ENCODE data around the gene SARM1. TPM values are rescaled to one million over a fixed set of nuclear protein-coding genes. Genes with fewer than 3 reads are reported as not detected.

The SARM1 gene
- total and polyA plus RNA-seq, 2 of the 8 experiments (the other 6 are each of a cell fraction or from before 2014, with no cell fraction given): 5.8 to 9.2 TPM

- DNase-seq (ENCODE audit: low read depth in 1 of 2, low spot score in 2 of 2) (no peak), FAIRE-seq (no peak)
- no peak overlapping the region for H2BK120ac ChIP-seq (replicated peaks; ENCODE audit: low read depth, low read length)
- H2BK20ac ChIP-seq (ENCODE audit: low read length): no peak overlapping the region
- TF ChIP-seq POLR2AphosphoS5 (IDR thresholded peaks at IDR 0.05; ENCODE audit: low read depth, low read length) (0 out of 2 replicates have a peak, but pooled peaks have one; percentile 0), GABPA (IDR thresholded peaks at IDR 0.05; ENCODE audit: borderline replicate concordance, insufficient read depth, low read length) (no peak), SIN3A (conservative IDR thresholded peaks at IDR 0.05 in 1 of 2, IDR thresholded peaks at IDR 0.05 in 1 of 2; ENCODE audit: low read depth in 1 of 2, low read length in 2 of 2) (no peak), SIX5 (IDR thresholded peaks at IDR 0.05; ENCODE audit: low read depth, low read length) (no peak)
- H2BK5ac ChIP-seq (ENCODE audit: low read depth, low read length): no peak overlapping the region
- no peaks in the 10 kb centered on the region for H3K79me2 ChIP-seq (ENCODE audit: control insufficient read depth in 1 of 2, insufficient read depth in 2 of 2, low read length in 2 of 2)
- no peak overlapping the region for H2BK15ac ChIP-seq (ENCODE audit: low read length)
- 79% methylated on average over 8 of the region's 8 CpGs; no CpG with 5 or more reads in 1 of the 2 experiments for WGBS, 2 experiments (ENCODE audit: extremely low coverage in 1 of 2, insufficient coverage in 1 of 2, insufficient read length in 1 of 2, insufficient replicate concordance in 2 of 2, low coverage in 1 of 2, low lambda C conversion rate in 2 of 2, missing lambda C conversion rate in 1 of 2)
- H3K27ac ChIP-seq (ENCODE audit: low read depth, low read length): no peak overlapping the region
- no peaks in the 10 kb centered on the region for H3K23me2 ChIP-seq (ENCODE audit: low read depth, low read length)
- no peak overlapping the region for H3K23ac ChIP-seq (ENCODE audit: insufficient read length)
- no peak overlapping the region for H2AFZ ChIP-seq (ENCODE audit: low read length)
- no peak overlapping the region for H4K91ac ChIP-seq (replicated peaks; ENCODE audit: insufficient read length, low read length)
- no peaks in the 10 kb centered on the region for H3K79me1 ChIP-seq (ENCODE audit: low read depth, low read length)
- no peak overlapping the region for H4K5ac ChIP-seq (ENCODE audit: insufficient read length, low read depth, low read length)
- no peak overlapping the region for H3K18ac ChIP-seq (ENCODE audit: extremely low read depth, low read length)
- H4K20me1 ChIP-seq (replicated peaks in 1 of 2; ENCODE audit: control insufficient read depth in 1 of 2, insufficient read depth in 2 of 2, low read length in 2 of 2): peaks cover 13 to 15% of the 10 kb centered on the region in 2 experiments
- ChIA-PET CTCF (ENCODE audit: partially characterized antibody) (interaction anchor here (0.6 to 2.5 kb wide), 9 partner anchors 9 to 116 kb away, joined by 3 to 10 read pairs (median 5); partner anchors contain the start of genes IFT20 and TNFAIP1), POLR2A (ENCODE audit: partially characterized antibody) (interaction anchor here (0.7 to 9.7 kb wide), 9 partner anchors 9 to 180 kb away, joined by 3 to 92 read pairs (median 5); partner anchors contain the start of genes IFT20, POLDIP2, SEBOX and TNFAIP1)
- no peak overlapping the region; the same call in 1 of the 2 replicates for H4K8ac ChIP-seq (ENCODE audit: extremely low read depth, insufficient read depth, low read length)
- no peak overlapping the region for H2BK12ac ChIP-seq (ENCODE audit: low read depth, low read length)
- H3K4me1 ChIP-seq (replicated peaks in 1 of 4; ENCODE audit: control insufficient read depth in 3 of 4, insufficient read depth in 4 of 4, low read length in 3 of 4): peaks cover 0 to 4% (median 0%) of the 10 kb centered on the region in 4 experiments; a peak in 3 of 7 replicates
- H3K36me3 ChIP-seq (ENCODE audit: control insufficient read depth in 2 of 4, insufficient read depth in 4 of 4, low read length in 3 of 4): peaks cover 20 to 60% (median 42%) of the 10 kb centered on the region in 4 experiments; a peak in 7 of 8 replicates
- H3K27me3 ChIP-seq (replicated peaks in 1 of 4; ENCODE audit: control insufficient read depth in 3 of 4, extremely low read depth in 1 of 4, insufficient read depth in 3 of 4, low read length in 3 of 4): no peaks in the 10 kb centered on the region
- H3K9me3 ChIP-seq (ENCODE audit: insufficient read depth in 2 of 2, low read depth in 1 of 2, low read length in 1 of 2): no peaks in the 10 kb centered on the region
- H3K9ac ChIP-seq (replicated peaks in 1 of 4; ENCODE audit: extremely low read depth in 1 of 4, low read depth in 3 of 4, low read length in 3 of 4): no peak overlapping the region; a peak in 1 of 7 replicates
- no peak overlapping the region for H3K4ac ChIP-seq (replicated peaks; ENCODE audit: insufficient read length, low read depth, low read length)
- no peak overlapping the region for H3K56ac ChIP-seq (replicated peaks; ENCODE audit: insufficient read length, low read depth, low read length)
- H2AK5ac ChIP-seq (ENCODE audit: low read depth, low read length): no peak overlapping the region
- no peak overlapping the region for H3K14ac ChIP-seq (ENCODE audit: insufficient read length)
- no peak overlapping the region for H3K4me2 ChIP-seq (ENCODE audit: insufficient read depth in 1 of 2, low read depth in 2 of 2, low read length in 2 of 2)
- H3K4me3 ChIP-seq (ENCODE audit: extremely low read depth in 1 of 4, insufficient read depth in 2 of 4, low read depth in 3 of 4, low read length in 4 of 4): no peak overlapping the region
Measured at GRCh38 chr17:28347261-28347891, 24.1 kb upstream of the SARM1 start.

All from H1 (cell line).